ENCODE measurements around the gene C5orf63.

The C5orf63 gene

GRCh38 chr5:127074466-127074865, 1.2 kb upstream of the C5orf63 start:
- TF ChIP-seq PKNOX1 (IDR thresholded peaks at IDR 0.05): no peak
- DNase-seq (ENCODE audit: extremely low spot score): no peak
- ChIA-PET POLR2A (interaction anchor here (0.9 to 2.4 kb wide), 2 partner anchors 11 to 15 kb away, joined by 4 to 10 read pairs; no protein-coding TSS in a partner anchor), CTCF (interaction anchor here (0.7 kb wide), 1 partner anchor 15 kb away, joined by 4 read pairs; no protein-coding TSS in a partner anchor)

- TF ChIP-seq ELF4 (IDR thresholded peaks at IDR 0.05) (no peak), BHLHE40 (IDR thresholded peaks at IDR 0.05; ENCODE audit: borderline replicate concordance) (no peak)
- DNase-seq (ENCODE audit: extremely low spot score): no peak
- POLR2A ChIA-PET: interaction anchor here (1.2 to 2.0 kb wide), 2 partner anchors 10 to 39 kb away, joined by 3 to 6 read pairs; no protein-coding TSS in a partner anchor
- CTCF ChIA-PET: no interaction called here
Observed at GRCh38 chr5:127070243-127070642, 3.1 kb downstream of the C5orf63 start.

GRCh38 chr5:127068493-127069214, 4.6 kb downstream of the C5orf63 start:
- CTCF ChIA-PET: no interaction called here
- no peak for TF ChIP-seq L3MBTL2 (conservative IDR thresholded peaks at IDR 0.05)
- no peak for TF ChIP-seq ARNT (IDR thresholded peaks at IDR 0.05)
- TF ChIP-seq FOXK2 (IDR thresholded peaks at IDR 0.05): no peak
- no peak for TF ChIP-seq HDGF (IDR thresholded peaks at IDR 0.05; ENCODE audit: borderline replicate concordance)
- TF ChIP-seq ZNF384 (IDR thresholded peaks at IDR 0.05): no peak
- no peak for TF ChIP-seq SP1 (IDR thresholded peaks at IDR 0.05)
- TF ChIP-seq PKNOX1 (IDR thresholded peaks at IDR 0.05): no peak
- TF ChIP-seq FOXM1 (IDR thresholded peaks at IDR 0.05; ENCODE audit: borderline replicate concordance): no peak
- DNase-seq (ENCODE audit: extremely low spot score): no peak
- POLR2A ChIA-PET: no interaction called here

GRCh38 chr5:127066721-127067120, 6.6 kb downstream of the C5orf63 start:
- no peak for DNase-seq (ENCODE audit: extremely low spot score)
- POLR2A ChIA-PET: no interaction called here
- TF ChIP-seq CTBP1 (IDR thresholded peaks at IDR 0.05; ENCODE audit: borderline replicate concordance): no peak
- TF ChIP-seq FOXA1 (IDR thresholded peaks at IDR 0.05): no peak
- no peak for TF ChIP-seq FOXM1 (IDR thresholded peaks at IDR 0.05; ENCODE audit: borderline replicate concordance)
- no peak for TF ChIP-seq NFRKB (IDR thresholded peaks at IDR 0.05)
- no peak for TF ChIP-seq SUZ12 (IDR thresholded peaks at IDR 0.05)
- TF ChIP-seq LEF1 (IDR thresholded peaks at IDR 0.05; ENCODE audit: borderline replicate concordance): no peak
- TF ChIP-seq HDGF (IDR thresholded peaks at IDR 0.05; ENCODE audit: borderline replicate concordance): no peak
- no peak for TF ChIP-seq ARNT (IDR thresholded peaks at IDR 0.05)
- TF ChIP-seq L3MBTL2 (conservative IDR thresholded peaks at IDR 0.05): no peak
- no peak for TF ChIP-seq BHLHE40 (IDR thresholded peaks at IDR 0.05; ENCODE audit: borderline replicate concordance)
- TF ChIP-seq ZNF384 (IDR thresholded peaks at IDR 0.05): no peak
- no peak for TF ChIP-seq SP1 (IDR thresholded peaks at IDR 0.05)
- no peak for TF ChIP-seq ELF4 (IDR thresholded peaks at IDR 0.05)
- no peak for TF ChIP-seq TARDBP (IDR thresholded peaks at IDR 0.05)
- no peak for TF ChIP-seq PKNOX1 (IDR thresholded peaks at IDR 0.05)
- TF ChIP-seq FOXK2 (IDR thresholded peaks at IDR 0.05): no peak
- CTCF ChIA-PET: no interaction called here

- TF ChIP-seq ELF4 (IDR thresholded peaks at IDR 0.05): no peak
- TF ChIP-seq LEF1 (IDR thresholded peaks at IDR 0.05; ENCODE audit: borderline replicate concordance): no peak
- no peak for TF ChIP-seq NFRKB (IDR thresholded peaks at IDR 0.05)
- TF ChIP-seq BHLHE40 (IDR thresholded peaks at IDR 0.05; ENCODE audit: borderline replicate concordance): no peak
- no peak for TF ChIP-seq ARNT (IDR thresholded peaks at IDR 0.05)
- TF ChIP-seq SUZ12 (IDR thresholded peaks at IDR 0.05): no peak
- DNase-seq (ENCODE audit: extremely low spot score): no peak
- ChIA-PET CTCF (interaction anchor here (1.6 kb wide), 1 partner anchor 11 kb away, joined by 4 read pairs; no protein-coding TSS in a partner anchor), POLR2A (interaction anchor here (0.9 to 1.9 kb wide), 2 partner anchors 8 to 10 kb away, joined by 4 to 12 read pairs; partner anchors contain the start of gene C5orf63)
Observed at GRCh38 chr5:127064253-127064840, 9.0 kb downstream of the C5orf63 start.

- ChIA-PET CTCF (no interaction called here), POLR2A (interaction anchor here (0.9 to 1.9 kb wide), 3 partner anchors 9 to 32 kb away, joined by 4 to 12 read pairs (median 4); partner anchors contain the start of gene C5orf63)
- TF ChIP-seq L3MBTL2 (conservative IDR thresholded peaks at IDR 0.05) (no peak), LEF1 (IDR thresholded peaks at IDR 0.05; ENCODE audit: borderline replicate concordance) (no peak), SUZ12 (IDR thresholded peaks at IDR 0.05) (no peak), PKNOX1 (IDR thresholded peaks at IDR 0.05) (no peak), NFRKB (IDR thresholded peaks at IDR 0.05) (no peak), BHLHE40 (IDR thresholded peaks at IDR 0.05; ENCODE audit: borderline replicate concordance) (no peak), FOXA1 (IDR thresholded peaks at IDR 0.05) (no peak), ELF4 (IDR thresholded peaks at IDR 0.05) (no peak), ZNF384 (IDR thresholded peaks at IDR 0.05) (no peak), FOXM1 (IDR thresholded peaks at IDR 0.05; ENCODE audit: borderline replicate concordance) (no peak), ARNT (IDR thresholded peaks at IDR 0.05) (no peak), CTBP1 (IDR thresholded peaks at IDR 0.05; ENCODE audit: borderline replicate concordance) (no peak), FOXK2 (IDR thresholded peaks at IDR 0.05) (no peak)
- DNase-seq (ENCODE audit: extremely low spot score): no peak
Observed at GRCh38 chr5:127063257-127063913, 9.9 kb downstream of the C5orf63 start.

All from HEK293T (cell line).